Measurements from ENCODE around the gene EML6. TPM values are rescaled to one million over a fixed set of nuclear protein-coding genes. Genes with fewer than 3 reads are reported as not detected.

The EML6 gene
- total RNA-seq, 4 donors from 2014 or later = 0.62 to 1.5 (median 1.1) TPM

GRCh38 chr2:55014962-55015939 lies 291.8 kb downstream of the EML6 start:
- ATAC-seq = peak; percentile 66
- Histone ChIP-seq H3K9me3 (no peaks in the 10 kb centered on the region), H3K36me3 (no peaks in the 10 kb centered on the region), H3K27ac (peak overlapping the region in 1 of 4 donors; percentile 3), H3K4me3 (no peak overlapping the region), H3K27me3 (no peaks in the 10 kb centered on the region), H3K4me1 (peaks cover 20 to 83% (median 25%) of the 10 kb centered on the region in 3 donors)
- TF ChIP-seq CTCF (IDR thresholded peaks at IDR 0.05) (peak; percentile 45 to 77 (median 54)), POLR2A (IDR thresholded peaks at IDR 0.05) (no peak), POLR2AphosphoS5 (IDR thresholded peaks at IDR 0.05) (peak; percentile 28), EP300 (IDR thresholded peaks at IDR 0.05) (no peak)
- WGBS, 2 donors (ENCODE audit: low coverage in 1 of 2) = 58 to 62% methylated on average over 4 to 6 of the region's 6 CpGs

- no peak for ATAC-seq
- no peaks in the 10 kb centered on the region for H3K27me3 ChIP-seq
- peaks cover 7 to 68% (median 19%) of the 10 kb centered on the region in 3 donors for H3K4me1 ChIP-seq
- no peaks in the 10 kb centered on the region for H3K9me3 ChIP-seq
- H3K27ac ChIP-seq = peak overlapping the region in 1 of 4 donors; percentile 6
- no peaks in the 10 kb centered on the region for H3K36me3 ChIP-seq
- 96 to 100% methylated on average over 3 of the region's 3 CpGs for WGBS, 2 donors (ENCODE audit: low coverage in 1 of 2)
- TF ChIP-seq POLR2A (IDR thresholded peaks at IDR 0.05) (no peak), EP300 (IDR thresholded peaks at IDR 0.05) (no peak), CTCF (IDR thresholded peaks at IDR 0.05) (no peak), POLR2AphosphoS5 (IDR thresholded peaks at IDR 0.05) (no peak)
- H3K4me3 ChIP-seq = no peak overlapping the region
Measured at GRCh38 chr2:55017428-55017827, 294.0 kb downstream of the EML6 start.

- ATAC-seq = no peak
- Histone ChIP-seq H3K27me3 (no peaks in the 10 kb centered on the region), H3K27ac (peak overlapping the region in 1 of 4 donors; percentile 6), H3K4me1 (peaks cover 4 to 68% (median 16%) of the 10 kb centered on the region in 3 donors), H3K36me3 (no peaks in the 10 kb centered on the region), H3K9me3 (no peaks in the 10 kb centered on the region), H3K4me3 (no peak overlapping the region)
- TF ChIP-seq CTCF (IDR thresholded peaks at IDR 0.05) (no peak), POLR2A (IDR thresholded peaks at IDR 0.05) (no peak), EP300 (IDR thresholded peaks at IDR 0.05) (no peak), POLR2AphosphoS5 (IDR thresholded peaks at IDR 0.05) (no peak)
- WGBS, 2 donors (ENCODE audit: low coverage in 1 of 2) = 59 to 78% methylated on average over 3 of the region's 3 CpGs
Measured at GRCh38 chr2:55017880-55018279, 294.4 kb downstream of the EML6 start.

- no peak overlapping the region for H3K27ac ChIP-seq
- WGBS, 2 donors (ENCODE audit: low coverage in 1 of 2) = 60% methylated on average over 1 of the region's 1 CpG; no CpG with 5 or more reads in 1 of the 2 donors
- ATAC-seq = no peak
- H3K27me3 ChIP-seq = no peaks in the 10 kb centered on the region
- TF ChIP-seq POLR2A (IDR thresholded peaks at IDR 0.05) = no peak
- no peak for TF ChIP-seq POLR2AphosphoS5 (IDR thresholded peaks at IDR 0.05)
- TF ChIP-seq CTCF (IDR thresholded peaks at IDR 0.05) = no peak
- TF ChIP-seq EP300 (IDR thresholded peaks at IDR 0.05) = no peak
- H3K4me1 ChIP-seq = peaks cover 0 to 68% (median 11%) of the 10 kb centered on the region in 3 donors
- H3K9me3 ChIP-seq = no peaks in the 10 kb centered on the region
- no peak overlapping the region for H3K4me3 ChIP-seq
- H3K36me3 ChIP-seq = no peaks in the 10 kb centered on the region
Measured at GRCh38 chr2:55018619-55019018, 295.2 kb downstream of the EML6 start.

All from gastroesophageal sphincter (tissue), 4 donors.